Fibroblast of skin of right quadriceps (primary cell): ENCODE measurements around the gene ANAPC15.
"Not testable (repeated sequence)": the region's sequence is repeated elsewhere in the genome, so short reads cannot be mapped to it uniquely, and the experiment has no call there.

Experiments used
- DNase-seq: peaks from one replicate; pipeline ENCODE4 v3.0.0-alpha.2; 2013

The ANAPC15 gene

GRCh38 chr11:72112143-72112977 is at the start of gene ANAPC15:
ANAPC15 (minus strand) TSS chr11:72112695; CDS start chr11:72111276, 1,419 bp downstream.
- peak; percentile 100 for DNase-seq

- DNase-seq: no peak
These were observed 47.8 kb upstream of the ANAPC15 start for GRCh38 chr11:72160319-72160718.

GRCh38 chr11:72157131-72157530 is 44.6 kb upstream of the ANAPC15 start:
- no peak for DNase-seq

GRCh38 chr11:72155751-72156150 is 43.3 kb upstream of the ANAPC15 start:
- DNase-seq: no peak

GRCh38 chr11:72154816-72155215 is 42.3 kb upstream of the ANAPC15 start:
- no peak for DNase-seq

DNA sequence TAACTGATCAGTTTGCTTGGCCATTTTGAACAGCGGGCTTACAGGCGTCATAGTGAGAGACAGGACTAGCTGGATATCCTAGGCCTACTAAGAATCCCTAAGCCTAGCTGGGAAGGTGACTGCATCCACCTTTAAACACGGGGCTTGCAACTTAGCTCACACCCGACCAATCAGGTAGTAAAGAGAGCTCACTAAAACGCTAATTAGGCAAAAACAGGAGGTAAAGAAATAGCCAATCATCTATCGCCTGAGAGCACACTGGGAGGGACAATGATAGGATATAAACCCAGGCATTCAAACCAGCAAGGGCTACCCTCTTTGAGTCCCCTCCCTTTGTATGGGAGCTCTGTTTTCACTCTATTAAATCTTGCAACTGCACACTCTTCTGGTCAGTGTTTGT is 41.4 kb upstream of the ANAPC15 start:
- DNase-seq: not testable (repeated sequence)

GRCh38 chr11:72150882-72151281 is 38.4 kb upstream of the ANAPC15 start:
- DNase-seq: no peak

DNA sequence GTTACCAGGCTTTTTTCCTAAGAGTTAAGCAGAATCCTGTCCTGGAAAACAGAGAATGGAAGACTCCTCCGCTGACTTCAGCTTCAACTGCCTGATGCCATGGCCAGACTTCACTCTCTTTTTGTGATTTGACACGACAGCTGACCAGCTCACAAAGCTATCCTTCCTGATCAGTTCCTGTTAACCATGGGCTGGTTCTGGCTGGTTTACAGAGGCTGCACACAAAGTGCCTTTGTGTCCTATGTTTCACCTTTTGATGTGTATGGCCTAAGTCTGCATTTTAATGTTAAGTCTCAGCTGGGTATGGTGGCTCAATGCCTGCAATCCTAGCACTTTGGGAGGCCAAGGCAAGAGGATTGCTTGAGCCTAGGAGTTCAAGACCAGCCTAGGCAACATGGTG is 34.1 kb upstream of the ANAPC15 start:
- DNase-seq: no peak

DNA sequence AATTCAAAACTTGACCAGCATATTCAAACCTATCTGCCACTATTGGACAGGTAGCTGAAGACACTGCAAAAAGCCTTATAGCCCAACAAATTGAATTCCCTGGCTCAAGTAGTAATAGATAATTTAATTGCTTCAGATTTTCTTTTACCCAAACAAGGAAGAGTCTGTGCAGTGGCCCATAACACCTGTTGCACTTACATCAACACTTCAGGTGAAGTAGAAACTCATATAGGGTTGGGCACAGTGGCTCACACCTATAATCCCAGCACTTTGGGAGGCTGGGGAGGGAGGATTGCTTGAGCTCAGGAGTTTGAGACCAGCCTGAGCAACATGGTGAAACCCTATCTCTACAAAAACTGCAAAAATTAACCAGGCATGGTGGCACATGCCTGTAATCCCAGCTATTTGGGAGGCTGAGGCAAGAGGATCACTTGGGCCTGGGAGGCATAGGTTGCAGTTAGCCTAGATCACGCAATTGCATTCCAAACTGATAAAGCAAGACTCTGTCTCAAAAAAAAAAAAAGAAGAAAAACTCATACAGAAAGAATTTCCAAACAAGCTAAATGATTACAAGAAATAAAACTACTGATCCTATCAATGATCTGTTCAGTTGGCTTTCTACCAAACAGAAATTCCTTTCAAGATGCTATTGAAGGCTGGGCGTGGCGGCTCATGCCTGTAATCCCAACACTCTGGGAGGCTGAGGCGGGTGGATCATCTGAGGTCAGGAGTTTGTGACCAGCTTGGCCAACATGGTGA is 32.5 kb upstream of the ANAPC15 start:
- DNase-seq: peak; percentile 85

DNA sequence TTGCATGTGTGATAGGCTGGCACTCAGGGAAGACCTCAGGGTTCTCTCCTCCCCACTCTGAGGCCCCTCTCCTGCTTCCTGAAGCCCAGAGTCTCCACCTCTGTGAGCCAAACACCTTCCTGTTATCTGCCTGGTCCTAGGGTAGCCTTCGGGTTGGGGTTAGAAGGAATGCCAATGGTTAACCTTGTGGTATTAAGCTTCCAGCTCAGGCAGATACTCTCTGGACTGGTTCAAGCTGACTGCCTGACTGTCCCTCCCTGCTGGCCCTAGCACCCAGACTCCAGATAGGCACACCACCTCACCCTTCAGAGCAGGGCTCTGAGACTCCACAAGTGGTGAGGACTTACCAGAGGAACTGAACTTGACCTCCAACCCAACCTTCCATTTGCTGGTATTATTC is 30.0 kb upstream of the ANAPC15 start:
- DNase-seq: not testable (repeated sequence)

DNA sequence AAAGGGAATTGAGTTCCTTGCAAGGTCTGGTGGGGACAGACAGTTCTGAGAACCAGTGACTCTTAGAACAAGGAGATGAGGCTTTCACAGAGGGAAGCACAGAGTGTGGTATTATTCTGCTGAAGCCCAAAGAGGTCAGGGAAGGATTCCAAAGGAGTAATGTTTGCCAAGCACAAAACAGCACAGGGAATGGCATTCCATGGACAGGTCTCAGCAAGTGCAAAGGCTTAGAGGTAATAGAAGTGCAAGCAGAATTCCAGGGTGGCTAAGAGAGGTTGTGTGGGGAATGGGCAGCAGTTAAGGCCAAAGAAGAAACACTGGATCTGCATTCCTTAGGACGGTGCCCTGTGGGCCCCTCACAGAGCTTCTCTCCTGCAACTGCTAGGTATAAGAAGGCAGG is 29.6 kb upstream of the ANAPC15 start:
- DNase-seq: not testable (repeated sequence)

DNA sequence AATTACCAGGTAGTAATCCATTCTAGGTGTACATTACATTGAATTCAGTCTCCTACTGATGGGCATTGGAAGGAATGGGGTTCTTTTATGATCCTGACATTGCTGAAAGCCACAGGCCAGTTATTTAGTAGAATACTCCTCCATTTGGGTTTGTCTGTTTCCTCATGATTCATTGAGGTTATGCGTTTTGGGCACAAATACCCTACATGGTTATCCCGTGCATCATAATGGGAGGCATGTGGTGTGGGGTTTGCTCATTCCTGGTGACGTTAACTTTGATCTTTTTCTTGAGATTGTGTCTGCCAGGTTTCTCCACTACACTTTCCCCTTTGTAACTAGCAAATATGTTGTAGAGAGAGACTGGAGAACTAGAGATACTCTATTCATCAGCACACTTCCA is 28.6 kb upstream of the ANAPC15 start:
- peak; percentile 93 for DNase-seq

DNA sequence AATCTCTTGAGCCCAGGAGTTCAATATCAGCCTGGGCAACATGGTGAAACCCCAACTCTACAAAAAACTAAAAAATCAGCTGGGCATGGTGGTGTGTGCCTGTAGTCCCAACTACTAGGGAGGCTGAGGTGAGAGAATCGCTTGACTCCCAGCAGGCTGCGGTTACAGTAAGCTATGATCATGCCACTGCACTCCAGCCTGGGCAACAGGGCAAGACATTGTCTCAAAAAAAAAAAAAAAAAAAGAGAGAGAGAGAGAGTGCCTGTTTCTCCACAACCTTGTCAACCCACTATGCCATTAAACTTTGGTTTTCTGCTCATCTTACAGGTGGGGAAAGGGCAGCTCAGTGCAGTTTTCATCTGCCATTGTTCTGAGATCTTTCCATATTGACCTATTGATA is 28.2 kb upstream of the ANAPC15 start:
- no peak for DNase-seq

GRCh38 chr11:72139500-72139899 is 27.0 kb upstream of the ANAPC15 start:
- DNase-seq: no peak

DNA sequence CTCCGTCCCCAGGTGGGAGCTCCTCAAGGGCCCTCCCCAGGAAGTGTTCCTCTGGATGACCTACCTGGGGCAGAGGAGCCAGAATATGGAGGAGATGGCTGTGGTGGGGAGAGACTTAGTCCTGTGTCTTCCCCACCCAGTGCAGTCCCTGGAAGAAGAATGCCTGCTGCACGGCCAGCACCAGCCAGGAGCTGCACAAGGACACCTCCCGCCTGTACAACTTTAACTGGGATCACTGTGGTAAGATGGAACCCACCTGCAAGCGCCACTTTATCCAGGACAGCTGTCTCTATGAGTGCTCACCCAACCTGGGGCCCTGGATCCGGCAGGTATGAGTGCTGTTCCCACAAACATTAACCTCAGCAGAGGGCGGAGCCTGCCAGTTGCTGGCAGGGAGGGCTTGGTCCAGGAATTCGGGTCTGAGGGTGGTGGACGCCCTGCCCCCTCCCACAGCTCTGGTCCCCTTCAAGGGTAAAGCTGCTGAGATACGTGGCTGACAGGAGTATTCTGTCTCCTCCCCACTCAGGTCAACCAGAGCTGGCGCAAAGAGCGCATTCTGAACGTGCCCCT is 26.4 kb upstream of the ANAPC15 start:
- no peak for DNase-seq

- DNase-seq: no peak
These were observed 24.3 kb upstream of the ANAPC15 start for GRCh38 chr11:72136684-72137262.

- no peak for DNase-seq
These were observed 23.6 kb upstream of the ANAPC15 start for GRCh38 chr11:72135891-72136683.

DNA sequence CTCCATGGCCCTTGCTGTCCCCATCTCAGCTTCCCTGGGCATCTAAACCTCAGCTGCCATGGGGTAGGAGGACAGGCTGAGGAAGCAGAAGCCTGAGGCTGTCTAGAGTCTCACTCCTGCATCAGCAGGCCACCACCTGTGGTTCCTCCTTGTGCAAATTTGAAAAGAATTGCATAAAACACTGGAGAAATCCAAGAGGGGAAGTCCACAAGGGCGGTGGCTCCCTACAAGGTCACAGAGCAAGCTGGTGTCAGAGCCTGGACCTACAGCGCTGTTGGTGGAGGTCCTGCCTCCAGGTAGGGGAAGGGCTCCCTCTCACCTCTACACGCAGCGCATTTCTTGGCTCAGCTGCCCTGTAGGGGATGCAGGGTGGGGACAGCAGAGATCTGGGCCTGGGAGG is 23.0 kb upstream of the ANAPC15 start, which contains the start of gene FOLR3:
TSS of gene FOLR3 (plus strand) at position 253 of the 400 bp plus-strand sequence. CDS start 228 bp downstream, outside the sequence.
- not testable (repeated sequence) for DNase-seq

- DNase-seq: no peak
These were observed 20.2 kb upstream of the ANAPC15 start for GRCh38 chr11:72132646-72133045.

DNA sequence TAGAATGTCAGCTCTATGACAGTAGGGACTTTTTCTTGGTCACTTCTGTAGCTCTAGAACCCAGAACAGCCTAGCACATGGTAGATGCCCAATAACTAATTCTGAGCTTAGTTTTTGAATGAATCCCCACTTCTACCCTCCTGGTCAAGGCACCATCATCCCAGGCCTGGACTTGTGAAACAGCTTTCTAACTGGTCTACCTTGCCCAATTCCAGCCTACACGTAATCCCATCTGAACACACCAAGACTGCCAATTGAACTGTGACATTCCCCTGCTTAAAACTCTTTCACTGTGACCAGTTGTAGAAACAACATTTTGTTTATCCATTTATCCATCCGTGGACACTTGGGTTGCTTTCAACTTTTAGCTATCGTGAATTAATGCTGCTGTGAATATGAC is 16.9 kb upstream of the ANAPC15 start:
- no peak for DNase-seq

- DNase-seq: no peak
These were observed 15.4 kb upstream of the ANAPC15 start for GRCh38 chr11:72127923-72128322.

GRCh38 chr11:72125956-72126355 is 13.5 kb upstream of the ANAPC15 start:
- DNase-seq: no peak
